Measurements from ENCODE around the gene TPRG1L. TPM values are rescaled to one million over a fixed set of nuclear protein-coding genes. Genes with fewer than 3 reads are reported as not detected.
A peak's percentile ranks its signal among the peaks of the same experiment; 100 is the strongest.
"Not testable (repeated sequence)": the region's sequence is repeated elsewhere in the genome, so short reads cannot be mapped to it uniquely, and the experiment has no call there.

The TPRG1L gene
- total RNA-seq (2014; rRNA removed; shearing (Covaris generic)), result 6.7 and 9.4 TPM in 2 replicates

- DNase-seq (ENCODE audit: low spot score), result peak; percentile 80
Measured at GRCh38 chr1:3624200-3625136, at the start of gene TPRG1L. TPRG1L (plus strand) TSS chr1:3625015; CDS start chr1:3625073, 58 bp downstream.

- not testable (repeated sequence) for DNase-seq (ENCODE audit: low spot score)
Measured at GRCh38 chr1:3575515-3575914, 49.3 kb upstream of the TPRG1L start.

- DNase-seq (ENCODE audit: low spot score), result no peak
Measured at GRCh38 chr1:3575993-3576392, 48.8 kb upstream of the TPRG1L start.

- DNase-seq (ENCODE audit: low spot score), result no peak
Measured at GRCh38 chr1:3577300-3577699, 47.5 kb upstream of the TPRG1L start.

GRCh38 chr1:3577711-3578432 lies 46.9 kb upstream of the TPRG1L start:
- DNase-seq (ENCODE audit: low spot score), result no peak

- DNase-seq (ENCODE audit: low spot score), result no peak
Measured at GRCh38 chr1:3578433-3578805, 46.4 kb upstream of the TPRG1L start.

- DNase-seq (ENCODE audit: low spot score), result no peak
Measured at GRCh38 chr1:3578906-3579305, 45.9 kb upstream of the TPRG1L start.

- DNase-seq (ENCODE audit: low spot score), result no peak
Measured at GRCh38 chr1:3579626-3580025, 45.2 kb upstream of the TPRG1L start.

- no peak for DNase-seq (ENCODE audit: low spot score)
Measured at GRCh38 chr1:3580231-3580630, 44.6 kb upstream of the TPRG1L start.

- no peak for DNase-seq (ENCODE audit: low spot score)
Measured at GRCh38 chr1:3581296-3582036, 43.3 kb upstream of the TPRG1L start.

GRCh38 chr1:3583751-3584150 lies 41.1 kb upstream of the TPRG1L start:
- DNase-seq (ENCODE audit: low spot score), result not testable (repeated sequence)

- no peak for DNase-seq (ENCODE audit: low spot score)
Measured at GRCh38 chr1:3584915-3585314, 39.9 kb upstream of the TPRG1L start.

- DNase-seq (ENCODE audit: low spot score), result not testable (repeated sequence)
Measured at GRCh38 chr1:3585353-3585868, 39.4 kb upstream of the TPRG1L start.

GRCh38 chr1:3585940-3586568 lies 38.8 kb upstream of the TPRG1L start:
- no peak for DNase-seq (ENCODE audit: low spot score)

- no peak for DNase-seq (ENCODE audit: low spot score)
Measured at GRCh38 chr1:3586986-3587759, 37.6 kb upstream of the TPRG1L start.

- DNase-seq (ENCODE audit: low spot score), result no peak
Measured at GRCh38 chr1:3588395-3588794, 36.4 kb upstream of the TPRG1L start.

- no peak for DNase-seq (ENCODE audit: low spot score)
Measured at GRCh38 chr1:3590139-3590763, 34.6 kb upstream of the TPRG1L start.

- DNase-seq (ENCODE audit: low spot score), result no peak
Measured at GRCh38 chr1:3590951-3591865, 33.6 kb upstream of the TPRG1L start.

GRCh38 chr1:3593334-3593733 lies 31.5 kb upstream of the TPRG1L start:
- no peak for DNase-seq (ENCODE audit: low spot score)
